IMR-90 (cell line): ENCODE data around the gene TAOK1.

Experiments
- BHLHE40 ChIP-seq: fragments of 150-350 bp; IDR thresholded peaks from 2 replicates; pipeline ENCODE4 v1.6.1; 2016; ENCODE audit warnings: mild to moderate bottlenecking, low read depth, low read length
- CEBPB ChIP-seq: IDR thresholded peaks from 2 replicates; pipeline ENCODE4 v1.6.1; 2012; ENCODE audit warnings: low read depth, low read length, improper control_type of control experiment
- FOS ChIP-seq: fragments of 150-350 bp; IDR thresholded peaks from 2 replicates; pipeline ENCODE4 v1.6.1; 2016; ENCODE audit warnings: low read depth, low read length
- MAFK ChIP-seq: IDR thresholded peaks from 2 replicates; pipeline ENCODE4 v1.6.1; 2012; ENCODE audit warnings: low read depth, low read length, improper control_type of control experiment
- MAZ ChIP-seq: IDR thresholded peaks from 2 replicates; pipeline ENCODE4 v1.6.1; 2012; ENCODE audit warnings: low read depth, mild to moderate bottlenecking, low read length, improper control_type of control experiment, moderate library complexity, borderline replicate concordance
- MXI1 ChIP-seq: IDR thresholded peaks from 2 replicates; pipeline ENCODE4 v1.6.1; 2012; ENCODE audit warnings: low read depth, mild to moderate bottlenecking, low read length, moderate library complexity, borderline replicate concordance
- POLR2A ChIP-seq: IDR thresholded peaks from 2 replicates; pipeline ENCODE4 v1.6.1; 2012; ENCODE audit warnings: mild to moderate bottlenecking, low read depth, low read length
- RAD21 ChIP-seq: IDR thresholded peaks from 2 replicates; pipeline ENCODE4 v1.6.1; 2012; ENCODE audit warnings: low read length, improper control_type of control experiment
- RFX5 ChIP-seq: IDR thresholded peaks from 2 replicates; pipeline ENCODE4 v1.8.0; 2012; ENCODE audit warnings: low read depth, mild to moderate bottlenecking, low read length, moderate library complexity
- SMC3 ChIP-seq: fragments of 150-350 bp; IDR thresholded peaks from 2 replicates; pipeline ENCODE4 v1.6.1; 2016; ENCODE audit warnings: low read depth, mild to moderate bottlenecking, antibody characterized with exemption, low read length, moderate library complexity
- TF ChIP-seq, protein P1 (sequence below): conservative IDR thresholded peaks from 2 replicates; pipeline ENCODE4 v1.5.1; 2012; ENCODE audit warnings: mild to moderate bottlenecking, low read depth, low read length, improper control_type of control experiment
- TF ChIP-seq, protein P2 (sequence below): fragments of 150-350 bp; IDR thresholded peaks from 2 replicates; pipeline ENCODE4 v1.6.1; 2017; ENCODE audit warnings: mild to moderate bottlenecking, antibody characterized with exemption, low read length, low read depth
- TF ChIP-seq, protein P3 (sequence below): fragments of 150-350 bp; IDR thresholded peaks from 2 replicates; pipeline ENCODE4 v1.6.1; 2016; ENCODE audit warnings: low read depth, mild to moderate bottlenecking, low read length, moderate library complexity, borderline replicate concordance

DNA sequence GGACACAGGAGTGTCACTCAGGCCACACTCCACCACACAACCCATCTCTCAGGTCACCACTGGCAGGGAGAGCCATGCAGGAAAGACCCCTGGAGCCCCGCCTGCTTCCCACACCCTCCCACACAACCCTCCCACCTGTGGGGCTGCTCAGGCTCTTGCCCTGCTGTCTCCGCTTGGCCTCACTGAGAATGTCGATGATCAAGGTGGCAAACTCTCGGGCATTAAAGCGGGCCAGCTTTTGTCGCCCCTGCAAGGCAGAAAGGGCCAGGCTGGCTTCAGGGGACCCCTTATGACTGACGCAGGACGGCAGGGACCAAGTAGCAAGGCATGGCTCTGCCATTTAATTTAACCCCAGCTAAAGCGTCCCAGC lies 186.8 kb downstream of the TAOK1 start:
- TF ChIP-seq, protein P1, sequence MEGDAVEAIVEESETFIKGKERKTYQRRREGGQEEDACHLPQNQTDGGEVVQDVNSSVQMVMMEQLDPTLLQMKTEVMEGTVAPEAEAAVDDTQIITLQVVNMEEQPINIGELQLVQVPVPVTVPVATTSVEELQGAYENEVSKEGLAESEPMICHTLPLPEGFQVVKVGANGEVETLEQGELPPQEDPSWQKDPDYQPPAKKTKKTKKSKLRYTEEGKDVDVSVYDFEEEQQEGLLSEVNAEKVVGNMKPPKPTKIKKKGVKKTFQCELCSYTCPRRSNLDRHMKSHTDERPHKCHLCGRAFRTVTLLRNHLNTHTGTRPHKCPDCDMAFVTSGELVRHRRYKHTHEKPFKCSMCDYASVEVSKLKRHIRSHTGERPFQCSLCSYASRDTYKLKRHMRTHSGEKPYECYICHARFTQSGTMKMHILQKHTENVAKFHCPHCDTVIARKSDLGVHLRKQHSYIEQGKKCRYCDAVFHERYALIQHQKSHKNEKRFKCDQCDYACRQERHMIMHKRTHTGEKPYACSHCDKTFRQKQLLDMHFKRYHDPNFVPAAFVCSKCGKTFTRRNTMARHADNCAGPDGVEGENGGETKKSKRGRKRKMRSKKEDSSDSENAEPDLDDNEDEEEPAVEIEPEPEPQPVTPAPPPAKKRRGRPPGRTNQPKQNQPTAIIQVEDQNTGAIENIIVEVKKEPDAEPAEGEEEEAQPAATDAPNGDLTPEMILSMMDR: no peak
- no peak for TF ChIP-seq POLR2A
- no peak for TF ChIP-seq RFX5
- TF ChIP-seq FOS: no peak
- no peak for TF ChIP-seq MXI1
- TF ChIP-seq, protein P2, sequence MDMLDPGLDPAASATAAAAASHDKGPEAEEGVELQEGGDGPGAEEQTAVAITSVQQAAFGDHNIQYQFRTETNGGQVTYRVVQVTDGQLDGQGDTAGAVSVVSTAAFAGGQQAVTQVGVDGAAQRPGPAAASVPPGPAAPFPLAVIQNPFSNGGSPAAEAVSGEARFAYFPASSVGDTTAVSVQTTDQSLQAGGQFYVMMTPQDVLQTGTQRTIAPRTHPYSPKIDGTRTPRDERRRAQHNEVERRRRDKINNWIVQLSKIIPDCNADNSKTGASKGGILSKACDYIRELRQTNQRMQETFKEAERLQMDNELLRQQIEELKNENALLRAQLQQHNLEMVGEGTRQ: no peak
- TF ChIP-seq RAD21: no peak
- no peak for TF ChIP-seq BHLHE40
- no peak for TF ChIP-seq MAFK
- no peak for TF ChIP-seq SMC3
- no peak for TF ChIP-seq MAZ
- TF ChIP-seq, protein P3, sequence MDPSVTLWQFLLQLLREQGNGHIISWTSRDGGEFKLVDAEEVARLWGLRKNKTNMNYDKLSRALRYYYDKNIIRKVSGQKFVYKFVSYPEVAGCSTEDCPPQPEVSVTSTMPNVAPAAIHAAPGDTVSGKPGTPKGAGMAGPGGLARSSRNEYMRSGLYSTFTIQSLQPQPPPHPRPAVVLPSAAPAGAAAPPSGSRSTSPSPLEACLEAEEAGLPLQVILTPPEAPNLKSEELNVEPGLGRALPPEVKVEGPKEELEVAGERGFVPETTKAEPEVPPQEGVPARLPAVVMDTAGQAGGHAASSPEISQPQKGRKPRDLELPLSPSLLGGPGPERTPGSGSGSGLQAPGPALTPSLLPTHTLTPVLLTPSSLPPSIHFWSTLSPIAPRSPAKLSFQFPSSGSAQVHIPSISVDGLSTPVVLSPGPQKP: no peak
- TF ChIP-seq CEBPB: no peak
